GM08714 (cell line): ENCODE results near the gene PXK.

Experiments
- H3K4me3 ChIP-seq: fragments of 200-500 bp; sonication (Bioruptor generic); 2 replicates; pipeline ENCODE4 v1.5.1; 2014; ENCODE audit warnings: mild to moderate bottlenecking, low read length, inconsistent platforms
- ZNF274 ChIP-seq: IDR thresholded peaks from 2 replicates; pipeline ENCODE4 v1.6.1; 2012; ENCODE audit warnings: mild to moderate bottlenecking, low read depth, low read length

The PXK gene

GRCh38 chr3:58394339-58394738, 61.6 kb downstream of the PXK start:
- no peak overlapping the region for H3K4me3 ChIP-seq
- TF ChIP-seq ZNF274, result no peak

GRCh38 chr3:58398669-58399333, 66.1 kb downstream of the PXK start:
- H3K4me3 ChIP-seq, result no peak overlapping the region
- TF ChIP-seq ZNF274, result no peak

GRCh38 chr3:58403513-58404109, 70.9 kb downstream of the PXK start:
- H3K4me3 ChIP-seq, result no peak overlapping the region
- no peak for TF ChIP-seq ZNF274

GRCh38 chr3:58404396-58404795, 71.7 kb downstream of the PXK start:
- no peak for TF ChIP-seq ZNF274
- no peak overlapping the region for H3K4me3 ChIP-seq

GRCh38 chr3:58408906-58409305, 76.2 kb downstream of the PXK start:
- no peak overlapping the region for H3K4me3 ChIP-seq
- TF ChIP-seq ZNF274, result no peak

GRCh38 chr3:58409663-58410062, 77.0 kb downstream of the PXK start:
- no peak for TF ChIP-seq ZNF274
- no peak overlapping the region for H3K4me3 ChIP-seq

- no peak for TF ChIP-seq ZNF274
- H3K4me3 ChIP-seq, result no peak overlapping the region
Measured at GRCh38 chr3:58411036-58411435, 78.3 kb downstream of the PXK start.

GRCh38 chr3:58411851-58412830, 79.4 kb downstream of the PXK start:
- no peak for TF ChIP-seq ZNF274
- H3K4me3 ChIP-seq, result no peak overlapping the region

GRCh38 chr3:58414538-58415197, 82.0 kb downstream of the PXK start:
- TF ChIP-seq ZNF274, result no peak
- H3K4me3 ChIP-seq, result no peak overlapping the region

GRCh38 chr3:58416191-58416590, 83.5 kb downstream of the PXK start:
- no peak for TF ChIP-seq ZNF274
- no peak overlapping the region for H3K4me3 ChIP-seq

- no peak for TF ChIP-seq ZNF274
Measured at GRCh38 chr3:58417075-58417474, 84.4 kb downstream of the PXK start.

GRCh38 chr3:58418227-58418626, 85.5 kb downstream of the PXK start:
- no peak for TF ChIP-seq ZNF274
- no peak overlapping the region for H3K4me3 ChIP-seq

More at GRCh38 chr3:58417075-58417474, 84.4 kb downstream of the PXK start:
- no peak overlapping the region for H3K4me3 ChIP-seq

- H3K4me3 ChIP-seq, result no peak overlapping the region
- TF ChIP-seq ZNF274, result no peak
Measured at GRCh38 chr3:58419780-58420507, 87.3 kb downstream of the PXK start.
